T follicular helper cell (primary cell): ENCODE results near the gene NKX6-1.

Source experiments
- DNase-seq: peaks from one replicate; pipeline ENCODE4 v3.0.0-alpha.2; 2020; ENCODE audit warnings: low read depth

The NKX6-1 gene

GRCh38 chr4:84479663-84480062 lies 19.4 kb downstream of the NKX6-1 start:
- DNase-seq, result no peak

DNA sequence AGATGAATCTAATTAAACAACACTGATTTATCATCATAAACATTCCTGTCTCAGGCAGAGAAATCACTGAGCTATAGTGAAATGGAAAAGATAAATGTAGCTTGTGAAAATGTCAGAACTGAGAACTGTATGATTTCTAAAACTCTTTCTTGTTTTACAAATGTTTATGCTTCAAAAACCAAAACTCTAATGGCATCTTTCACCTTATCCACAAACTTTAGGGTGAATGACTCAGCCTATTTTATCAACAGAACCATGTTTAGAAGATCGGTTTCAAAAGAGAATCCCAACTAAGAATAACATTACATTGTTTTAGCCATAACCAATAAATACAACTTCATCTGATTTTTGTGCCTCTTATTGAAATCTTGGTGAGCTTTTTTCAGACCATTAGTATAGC lies 21.4 kb downstream of the NKX6-1 start:
- no peak for DNase-seq

DNA sequence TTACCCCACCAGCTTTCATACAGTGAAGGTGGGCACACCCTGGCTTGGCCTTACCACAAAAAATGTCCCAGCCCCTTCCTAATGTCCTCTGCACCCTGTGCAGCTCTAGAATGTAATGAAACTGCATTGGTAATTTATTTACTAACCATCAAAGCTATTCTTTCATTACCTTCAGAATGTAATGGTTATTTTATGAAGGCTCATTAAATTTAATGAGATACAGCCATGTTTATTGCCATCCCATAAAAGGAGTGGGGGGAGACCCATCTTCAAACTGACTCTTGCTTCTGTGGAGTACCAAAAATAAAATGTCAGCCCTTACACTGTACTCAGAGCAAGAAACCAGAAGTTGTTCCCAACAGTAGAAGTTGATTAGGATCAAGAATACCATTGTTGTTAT lies 25.0 kb downstream of the NKX6-1 start:
- no peak for DNase-seq

GRCh38 chr4:84472154-84472553 lies 26.9 kb downstream of the NKX6-1 start:
- DNase-seq, result no peak

- no peak for DNase-seq
Observed at GRCh38 chr4:84470204-84470785, 28.8 kb downstream of the NKX6-1 start.

GRCh38 chr4:84467601-84468000 lies 31.5 kb downstream of the NKX6-1 start:
- DNase-seq, result no peak

GRCh38 chr4:84459783-84460182 lies 39.3 kb downstream of the NKX6-1 start:
- DNase-seq, result no peak

GRCh38 chr4:84456157-84456556 lies 42.9 kb downstream of the NKX6-1 start:
- DNase-seq, result no peak

GRCh38 chr4:84455697-84456096 lies 43.4 kb downstream of the NKX6-1 start:
- DNase-seq, result no peak

DNA sequence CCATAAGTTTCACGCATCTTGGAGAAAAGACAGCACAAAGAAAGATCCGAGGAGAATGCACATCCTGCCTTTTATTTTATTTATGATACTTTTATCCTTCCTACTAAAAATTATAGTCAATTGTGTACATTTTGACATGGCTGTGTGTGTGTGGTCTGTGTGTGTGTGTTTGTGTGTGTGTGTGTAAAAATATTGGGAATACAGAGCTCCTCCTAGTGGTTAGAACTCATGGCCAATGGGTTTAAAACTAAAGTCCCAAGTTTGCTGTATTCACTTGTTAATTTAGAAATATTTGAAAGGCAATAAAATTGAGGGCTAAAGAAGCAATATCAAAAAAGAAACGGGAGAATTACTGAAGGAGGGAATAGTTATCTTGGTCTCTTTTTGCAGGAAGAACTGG lies 47.5 kb downstream of the NKX6-1 start:
- no peak for DNase-seq

DNA sequence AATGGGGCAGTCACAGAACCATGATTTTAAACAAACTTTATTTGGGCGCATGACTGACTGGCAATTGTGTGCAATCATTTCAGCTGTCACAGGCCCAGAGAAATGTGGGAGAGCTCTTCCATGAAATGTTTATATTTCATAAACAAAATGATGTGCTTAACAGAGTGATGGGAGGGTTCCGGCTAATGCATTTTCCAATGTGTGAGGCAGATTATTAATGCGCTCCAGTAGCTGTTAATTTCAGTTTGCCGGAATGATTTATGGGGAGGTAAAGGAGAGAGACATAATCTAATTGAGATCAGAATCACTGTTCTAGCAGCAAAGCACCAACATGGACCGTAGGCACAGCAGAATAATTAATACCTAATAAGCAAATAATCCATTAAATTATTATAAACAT lies 55.6 kb downstream of the NKX6-1 start:
- DNase-seq, result no peak

GRCh38 chr4:84442778-84443177 lies 56.3 kb downstream of the NKX6-1 start:
- DNase-seq, result no peak
